Right cardiac atrium (tissue), 5 donors: ENCODE measurements around the gene SCGB1D2. TPM values are rescaled to one million over a fixed set of nuclear protein-coding genes. Genes with fewer than 3 reads are reported as not detected.

Experiments used
- ATAC-seq, 2 donors: fragments of 200-7000 bp; cut with Tn5 transposase; one replicate each; pipeline versions ENCODE4 v1.8.0 to v1.9.1; 2020; ENCODE audit warnings: moderate library complexity in 2 of 2, mild to moderate bottlenecking in 1 of 2
- DNase-seq, 3 donors: peaks; one replicate each; pipeline ENCODE4 v3.0.0-alpha.2; 2020
- H3K27ac ChIP-seq: one replicate; pipeline ENCODE4 v1.5.1; 2013; ENCODE audit warnings: mild to moderate bottlenecking, low read length, control low read depth, moderate library complexity
- H3K27me3 ChIP-seq: one replicate; pipeline ENCODE4 v1.6.1; 2013; ENCODE audit not compliant: control insufficient read depth, insufficient read depth
- H3K4me1 ChIP-seq: one replicate; pipeline ENCODE4 v1.6.1; 2013; ENCODE audit warnings: low read length; ENCODE audit not compliant: control insufficient read depth, insufficient read depth
- H3K4me3 ChIP-seq: one replicate; pipeline ENCODE4 v1.5.1; 2013; ENCODE audit warnings: low read length, control low read depth
- H3K9me3 ChIP-seq: one replicate; pipeline ENCODE4 v1.6.1; 2013; ENCODE audit warnings: low read length; ENCODE audit not compliant: control insufficient read depth
- WGBS: extraction: QIAGEN DNeasy Blood & Tissue Kit; methylation state at CpG from one replicate; pipeline ENCODE4 v1.1.7; 2013; 5-methylcytosine and 5-hydroxymethylcytosine counted together
- intact Hi-C, 4 donors: fragments of 100-400 bp; cut with DNase I; formaldehyde crosslinking; loops; one replicate each; pipeline versions ENCODE4 v1.11.0 to v1.14.0; 2022 to 2023
- polyA plus RNA-seq: library from polyadenylated mRNA; stranded (reverse); fragments of 200-250 nt; gene quantifications from one replicate; pipeline ENCODE4 v1.2.3, GENCODE V29; 2013
- total RNA-seq, 4 donors: library from RNA; stranded (reverse); fragmentation: NEBNext Ultra II Directional; extraction: Animal tissue kit (Norgen Biotek cat#: 25700); gene quantifications; one replicate each; pipeline ENCODE4 v1.2.1, GENCODE V29; 2021
- donor health status: healthy with polysubstance abuse.
- donor health status: DM: no; HTN: yes; CAD: no.
- donor health status: DM: no; HTN: no; CAD: no.
- donor health status: DM: no; HTN: yes; CAD: no; lungs with severe emphysema.
- donor health status: DM: yes; HTN: yes; CAD: no.

SCGB1D2 gene
- total and polyA plus RNA-seq, 5 donors = 0.94 to 1.2 TPM; not detected in 3

- intact Hi-C loops = no loop called here
- H3K27ac ChIP-seq = no peak overlapping the region
- no peaks in the 10 kb centered on the region for H3K9me3 ChIP-seq
- no peaks in the 10 kb centered on the region for H3K27me3 ChIP-seq
- H3K4me3 ChIP-seq = no peak overlapping the region
- no peaks in the 10 kb centered on the region for H3K4me1 ChIP-seq
- 70% methylated on average over 6 of the region's 6 CpGs for WGBS
- ATAC-seq (no peak), DNase-seq (no peak)
Observed at GRCh38 chr11:62260261-62260953, 18.4 kb downstream of the SCGB1D2 start.

- ATAC-seq (no peak), DNase-seq (no peak)
- no peak overlapping the region for H3K4me3 ChIP-seq
- no peaks in the 10 kb centered on the region for H3K27me3 ChIP-seq
- H3K27ac ChIP-seq = no peak overlapping the region
- H3K9me3 ChIP-seq = no peaks in the 10 kb centered on the region
- 85% methylated on average over 1 of the region's 1 CpG for WGBS
- H3K4me1 ChIP-seq = no peaks in the 10 kb centered on the region
- intact Hi-C loops = no loop called here
Observed at GRCh38 chr11:62264004-62264403, 22.0 kb downstream of the SCGB1D2 start.

GRCh38 chr11:62266558-62266957 is 24.5 kb downstream of the SCGB1D2 start:
- DNase-seq (no peak), ATAC-seq (no peak)
- no peak overlapping the region for H3K27ac ChIP-seq
- intact Hi-C loops = no loop called here
- H3K4me3 ChIP-seq = no peak overlapping the region
- no peaks in the 10 kb centered on the region for H3K9me3 ChIP-seq
- H3K27me3 ChIP-seq = no peaks in the 10 kb centered on the region
- 73% methylated on average over 4 of the region's 4 CpGs for WGBS
- no peaks in the 10 kb centered on the region for H3K4me1 ChIP-seq

- no peak overlapping the region for H3K4me3 ChIP-seq
- DNase-seq (no peak), ATAC-seq (no peak)
- 82% methylated on average over 1 of the region's 1 CpG for WGBS
- H3K4me1 ChIP-seq = no peaks in the 10 kb centered on the region
- no peaks in the 10 kb centered on the region for H3K27me3 ChIP-seq
- intact Hi-C loops = no loop called here
- H3K27ac ChIP-seq = no peak overlapping the region
- no peaks in the 10 kb centered on the region for H3K9me3 ChIP-seq
Observed at GRCh38 chr11:62267050-62267449, 25.0 kb downstream of the SCGB1D2 start.

- no peaks in the 10 kb centered on the region for H3K27me3 ChIP-seq
- intact Hi-C loops = no loop called here
- no peak overlapping the region for H3K4me3 ChIP-seq
- ATAC-seq (no peak), DNase-seq (no peak)
- no peaks in the 10 kb centered on the region for H3K4me1 ChIP-seq
- H3K27ac ChIP-seq = no peak overlapping the region
- H3K9me3 ChIP-seq = no peaks in the 10 kb centered on the region
- 72% methylated on average over 3 of the region's 3 CpGs for WGBS
Observed at GRCh38 chr11:62267576-62267975, 25.5 kb downstream of the SCGB1D2 start.

GRCh38 chr11:62269654-62270278 is 27.7 kb downstream of the SCGB1D2 start, which contains the start of gene SCGB2A2:
Gene SCGB2A2, plus strand, starts transcription at chr11:62270158. Its CDS starts 59 bp downstream, at chr11:62270217.
- ATAC-seq (no peak), DNase-seq (no peak)
- no peak within 1 kb of the TSS for H3K27ac ChIP-seq
- 75% methylated on average over 10 of the region's 10 CpGs for WGBS
- no peaks in the 10 kb centered on the region for H3K27me3 ChIP-seq
- no peak within 1 kb of the TSS for H3K4me3 ChIP-seq
- no peaks in the 10 kb centered on the region for H3K4me1 ChIP-seq
- intact Hi-C loops = no loop called here
- no peaks in the 10 kb centered on the region for H3K9me3 ChIP-seq

- ATAC-seq (no peak), DNase-seq (no peak)
- 73% methylated on average over 5 of the region's 5 CpGs for WGBS
- Histone ChIP-seq H3K4me3 (no peak overlapping the region), H3K27me3 (no peaks in the 10 kb centered on the region), H3K27ac (no peak overlapping the region), H3K4me1 (no peaks in the 10 kb centered on the region), H3K9me3 (no peaks in the 10 kb centered on the region)
- intact Hi-C loops = no loop called here
Observed at GRCh38 chr11:62273284-62273683, 31.2 kb downstream of the SCGB1D2 start.

- WGBS = 67% methylated on average over 7 of the region's 7 CpGs
- no peak for ATAC-seq
Observed at GRCh38 chr11:62273789-62274275, 31.8 kb downstream of the SCGB1D2 start.

GRCh38 chr11:62280452-62280851 is 38.4 kb downstream of the SCGB1D2 start:
- no peak overlapping the region for H3K27ac ChIP-seq
- H3K4me1 ChIP-seq = no peaks in the 10 kb centered on the region
- H3K27me3 ChIP-seq = no peaks in the 10 kb centered on the region
- H3K4me3 ChIP-seq = no peak overlapping the region
- ATAC-seq = no peak
- intact Hi-C loops = no loop called here
- no peaks in the 10 kb centered on the region for H3K9me3 ChIP-seq
- no peak for DNase-seq

More at GRCh38 chr11:62273789-62274275, 31.8 kb downstream of the SCGB1D2 start:
- Histone ChIP-seq H3K27ac (no peak overlapping the region), H3K27me3 (no peaks in the 10 kb centered on the region), H3K9me3 (no peaks in the 10 kb centered on the region), H3K4me1 (no peaks in the 10 kb centered on the region), H3K4me3 (no peak overlapping the region)
- intact Hi-C loops = no loop called here
- DNase-seq = no peak
